ENCODE data around the gene GRHPR. TPM values are rescaled to one million over a fixed set of nuclear protein-coding genes. Genes with fewer than 3 reads are reported as not detected.
"Not testable (repeated sequence)": the region's sequence is repeated elsewhere in the genome, so short reads cannot be mapped to it uniquely, and the experiment has no call there.

The GRHPR gene
- total RNA-seq, 4 donors from 2014 or later, result 81.7 to 135 (median 112) TPM

GRCh38 chr9:37464006-37464405 lies 41.5 kb downstream of the GRHPR start:
- intact Hi-C loops (cut with DNase I; ENCODE audit: low total_unique reads), result no loop called here
- no peaks in the 10 kb centered on the region for H3K9me3 ChIP-seq
- H3K27ac ChIP-seq, result peak overlapping the region in 1 of 2 donors; percentile 93
- peaks cover 0 to 5% of the 10 kb centered on the region in 2 donors for H3K4me1 ChIP-seq
- no peaks in the 10 kb centered on the region for H3K36me3 ChIP-seq
- no peaks in the 10 kb centered on the region for H3K27me3 ChIP-seq
- H3K4me3 ChIP-seq, result peak overlapping the region; percentile 67 to 92
- DNase-seq, result no peak
- TF ChIP-seq CTCF (IDR thresholded peaks at IDR 0.05), result no peak
- TF ChIP-seq POLR2A (IDR thresholded peaks at IDR 0.05), result no peak

GRCh38 chr9:37464426-37465248 lies 42.1 kb downstream of the GRHPR start:
- peak in 1 of 2 donors; percentile 40 for TF ChIP-seq POLR2A (IDR thresholded peaks at IDR 0.05)
- TF ChIP-seq CTCF (IDR thresholded peaks at IDR 0.05), result no peak
- Histone ChIP-seq H3K36me3 (no peaks in the 10 kb centered on the region), H3K4me3 (peak overlapping the region; percentile 67 to 92), H3K4me1 (peaks cover 0 to 5% of the 10 kb centered on the region in 2 donors), H3K27me3 (no peaks in the 10 kb centered on the region), H3K9me3 (no peaks in the 10 kb centered on the region), H3K27ac (peak overlapping the region; percentile 92 to 93)
- DNase-seq, result peak in 1 of 2 donors; percentile 71
- intact Hi-C loops (cut with DNase I; ENCODE audit: low total_unique reads), result no loop called here

GRCh38 chr9:37465249-37466036 lies 42.9 kb downstream of the GRHPR start, which contains the start of gene ZBTB5:
TSS of gene ZBTB5 (minus strand) at chr9:37465450. CDS start at chr9:37442551, 22,899 bp downstream.
- peak; percentile 52 to 80 for TF ChIP-seq POLR2A (IDR thresholded peaks at IDR 0.05)
- TF ChIP-seq CTCF (IDR thresholded peaks at IDR 0.05), result peak in 1 of 4 experiments; percentile 6
- Histone ChIP-seq H3K4me3 (peak within 1 kb of the TSS; percentile 67 to 92), H3K9me3 (no peaks in the 10 kb centered on the region), H3K36me3 (no peaks in the 10 kb centered on the region), H3K27me3 (no peaks in the 10 kb centered on the region), H3K4me1 (peaks cover 0 to 5% of the 10 kb centered on the region in 2 donors), H3K27ac (peak within 1 kb of the TSS; percentile 92 to 93)
- DNase-seq, result peak; percentile 99
- intact Hi-C loops (cut with DNase I; ENCODE audit: low total_unique reads), result no loop called here

GRCh38 chr9:37466037-37466709 lies 43.7 kb downstream of the GRHPR start:
- Histone ChIP-seq H3K9me3 (no peaks in the 10 kb centered on the region), H3K27ac (peak overlapping the region; percentile 92 to 93), H3K4me1 (peaks cover 0 to 5% of the 10 kb centered on the region in 2 donors), H3K27me3 (no peaks in the 10 kb centered on the region), H3K36me3 (no peaks in the 10 kb centered on the region), H3K4me3 (peak overlapping the region; percentile 67 to 92)
- intact Hi-C loops (cut with DNase I; ENCODE audit: low total_unique reads), result no loop called here
- no peak for TF ChIP-seq CTCF (IDR thresholded peaks at IDR 0.05)
- peak in 1 of 2 donors; percentile 6 for TF ChIP-seq POLR2A (IDR thresholded peaks at IDR 0.05)
- DNase-seq, result peak; percentile 71 to 84

GRCh38 chr9:37467530-37467929 lies 45.0 kb downstream of the GRHPR start:
- H3K27ac ChIP-seq; H3K27me3 ChIP-seq; H3K4me3 ChIP-seq; intact Hi-C loops (cut with DNase I; ENCODE audit: low total_unique reads); DNase-seq; H3K36me3 ChIP-seq; H3K9me3 ChIP-seq; H3K4me1 ChIP-seq: not testable (repeated sequence)
